ENCODE data around the gene FAM110D.
A peak's percentile ranks its signal among the peaks of the same experiment; 100 is the strongest.

GRCh38 chr1:26121854-26122773, 36.8 kb upstream of the FAM110D start:
- no peak for TF ChIP-seq POLR2A (IDR thresholded peaks at IDR 0.05; ENCODE audit: low read depth, low read length)
- TF ChIP-seq POLR2AphosphoS5 (IDR thresholded peaks at IDR 0.05; ENCODE audit: low read depth, low read length) = no peak
- no peak for TF ChIP-seq PAX5 (IDR thresholded peaks at IDR 0.05; ENCODE audit: insufficient read depth, low read length, severe bottlenecking)
- TF ChIP-seq TAF1 (IDR thresholded peaks at IDR 0.05; ENCODE audit: low read depth, low read length) = no peak
- no peak for TF ChIP-seq POU2F2 (IDR thresholded peaks at IDR 0.05; ENCODE audit: low read depth, low read length)
- peak; percentile 51 for TF ChIP-seq SPI1 (IDR thresholded peaks at IDR 0.05; ENCODE audit: low read depth, low read length)

Measured in GM12891 (cell line).